ENCODE data around the gene CDCA3.

DNA sequence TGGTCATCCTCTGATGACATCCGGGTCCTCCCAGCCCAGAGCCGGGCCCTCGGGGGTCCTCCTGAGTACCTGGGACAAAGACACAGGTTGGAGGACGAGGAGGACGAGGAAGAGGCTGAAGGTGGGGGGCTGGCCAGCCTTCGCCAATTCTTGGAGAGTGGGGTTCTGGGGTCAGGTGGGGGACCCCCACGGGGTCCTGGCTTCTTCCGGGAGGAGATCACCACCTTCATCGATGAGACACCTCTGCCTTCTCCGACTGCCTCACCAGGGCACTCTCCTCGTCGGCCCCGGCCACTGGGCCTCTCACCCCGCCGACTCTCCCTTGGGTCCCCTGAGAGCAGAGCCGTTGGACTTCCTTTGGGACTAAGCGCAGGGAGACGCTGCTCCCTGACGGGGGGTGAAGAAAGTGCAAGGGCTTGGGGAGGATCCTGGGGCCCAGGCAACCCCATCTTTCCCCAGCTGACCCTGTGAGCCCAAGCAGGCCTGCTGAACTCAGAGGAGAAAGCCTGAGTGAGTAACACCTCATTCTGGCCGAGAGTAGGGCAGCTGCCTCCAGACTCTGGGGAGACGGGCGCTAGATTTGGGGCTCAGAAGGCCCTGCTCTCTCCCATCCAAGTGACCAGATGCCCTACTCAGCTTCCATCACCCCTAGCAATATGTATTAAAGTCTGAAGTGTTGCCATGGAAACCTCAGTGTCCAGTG lies 24.2 kb downstream of the CDCA3 start:
- no peak for TF ChIP-seq CTCF (conservative IDR thresholded peaks at IDR 0.05; ENCODE audit: low read depth, low read length)
- TF ChIP-seq EZH2 (IDR thresholded peaks at IDR 0.05; ENCODE audit: borderline replicate concordance, low read depth, low read length, poor library complexity, severe bottlenecking) = no peak
